DND-41 (cell line): ENCODE results near the gene CEP70.

Source experiments
- ATAC-seq: fragments of 200-7000 bp; cut with Tn5 transposase; 3 replicates; pipeline ENCODE4 v1.9.1; 2021; ENCODE audit warnings: low read depth; ENCODE audit not compliant: insufficient read depth
- DNase-seq: peaks from one replicate; pipeline ENCODE4 v3.0.0-alpha.2; 2020
- H2AFZ ChIP-seq: 2 replicates; pipeline ENCODE4 v1.6.0; 2012; ENCODE audit warnings: low read depth, low read length
- H3K27ac ChIP-seq: 2 replicates; pipeline ENCODE4 v1.5.1; 2012; ENCODE audit warnings: low read length, inconsistent platforms
- H3K27me3 ChIP-seq: fragments of 200-600 bp; sonication (generic); 2 replicates; pipeline ENCODE4 v1.6.0; 2012; ENCODE audit warnings: low read length, mild to moderate bottlenecking, inconsistent platforms; ENCODE audit not compliant: insufficient read depth, poor library complexity
- H3K36me3 ChIP-seq: 2 replicates; pipeline ENCODE4 v1.5.1; 2012; ENCODE audit warnings: low read length, inconsistent platforms; ENCODE audit not compliant: insufficient read depth
- H3K4me1 ChIP-seq: 2 replicates; pipeline ENCODE4 v1.5.1; 2012; ENCODE audit warnings: mild to moderate bottlenecking, low read length; ENCODE audit not compliant: insufficient read depth
- H3K4me2 ChIP-seq: 2 replicates; pipeline ENCODE4 v1.6.0; 2012; ENCODE audit warnings: mild to moderate bottlenecking, moderate library complexity, low read length, inconsistent platforms; ENCODE audit not compliant: insufficient read depth
- H3K4me3 ChIP-seq, 2 experiments: fragments of 200-600 bp in 1 of 2; shearing (Covaris generic) in 1 of 2; 2 replicates each; pipeline ENCODE4 v1.5.1; 2012 to 2016; ENCODE audit warnings: inconsistent platforms in 2 of 2, low read length in 2 of 2, mild to moderate bottlenecking in 2 of 2, low read depth in 1 of 2, moderate library complexity in 1 of 2
- H3K79me2 ChIP-seq: 2 replicates; pipeline ENCODE4 v1.6.0; 2012; ENCODE audit warnings: low read length, inconsistent platforms; ENCODE audit not compliant: insufficient read depth
- H3K9ac ChIP-seq: 2 replicates; pipeline ENCODE4 v1.6.0; 2012; ENCODE audit warnings: low read depth, mild to moderate bottlenecking, inconsistent platforms, low read length, moderate library complexity
- H3K9me3 ChIP-seq: 2 replicates; pipeline ENCODE4 v1.5.1; 2012; ENCODE audit warnings: low read length, moderate library complexity, mild to moderate bottlenecking, inconsistent platforms; ENCODE audit not compliant: insufficient read depth, severe bottlenecking
- H4K20me1 ChIP-seq: 2 replicates; pipeline ENCODE4 v1.6.0; 2012; ENCODE audit warnings: low read length; ENCODE audit not compliant: insufficient read depth
- EZH2 ChIP-seq: IDR thresholded peaks from 3 replicates; pipeline ENCODE4 v1.6.1; 2012; ENCODE audit warnings: borderline replicate concordance, low read depth, mild to moderate bottlenecking, moderate library complexity, low read length, inconsistent platforms; ENCODE audit not compliant: severe bottlenecking
- TF ChIP-seq, protein P1 (sequence below): IDR thresholded peaks from 2 replicates; pipeline ENCODE4 v1.5.1; 2012; ENCODE audit warnings: borderline replicate concordance, low read length, moderate library complexity, mild to moderate bottlenecking; ENCODE audit not compliant: poor library complexity, severe bottlenecking; ENCODE audit errors: extremely low read depth

CEP70 gene

DNA sequence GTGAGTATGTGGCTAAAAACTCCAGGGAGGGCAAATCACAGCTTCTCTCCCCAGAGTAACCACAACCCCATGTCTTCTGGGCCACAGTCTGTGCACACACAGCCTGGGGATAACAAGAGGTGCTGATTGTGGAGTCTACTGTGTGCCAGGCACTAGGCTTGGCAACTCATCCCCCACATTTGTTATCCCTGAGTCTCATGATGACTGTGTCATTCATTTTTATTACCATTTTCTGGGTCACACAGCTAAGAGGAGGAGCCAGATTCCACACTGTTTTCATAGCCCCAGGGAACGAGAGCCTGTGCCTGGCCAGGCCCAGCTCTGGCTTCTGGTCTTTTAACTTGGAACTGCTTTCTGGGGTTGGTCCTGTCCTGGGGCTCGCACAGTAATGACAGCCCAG, 125.2 kb downstream of the CEP70 start:
- no peak overlapping the region for H3K4me3 ChIP-seq
- no peak overlapping the region for H2AFZ ChIP-seq
- ATAC-seq (no peak), DNase-seq (no peak)
- no peak overlapping the region for H3K9ac ChIP-seq
- H3K27ac ChIP-seq: no peak overlapping the region
- no peaks in the 10 kb centered on the region for H3K4me1 ChIP-seq
- no peak for TF ChIP-seq EZH2
- TF ChIP-seq, protein P1, sequence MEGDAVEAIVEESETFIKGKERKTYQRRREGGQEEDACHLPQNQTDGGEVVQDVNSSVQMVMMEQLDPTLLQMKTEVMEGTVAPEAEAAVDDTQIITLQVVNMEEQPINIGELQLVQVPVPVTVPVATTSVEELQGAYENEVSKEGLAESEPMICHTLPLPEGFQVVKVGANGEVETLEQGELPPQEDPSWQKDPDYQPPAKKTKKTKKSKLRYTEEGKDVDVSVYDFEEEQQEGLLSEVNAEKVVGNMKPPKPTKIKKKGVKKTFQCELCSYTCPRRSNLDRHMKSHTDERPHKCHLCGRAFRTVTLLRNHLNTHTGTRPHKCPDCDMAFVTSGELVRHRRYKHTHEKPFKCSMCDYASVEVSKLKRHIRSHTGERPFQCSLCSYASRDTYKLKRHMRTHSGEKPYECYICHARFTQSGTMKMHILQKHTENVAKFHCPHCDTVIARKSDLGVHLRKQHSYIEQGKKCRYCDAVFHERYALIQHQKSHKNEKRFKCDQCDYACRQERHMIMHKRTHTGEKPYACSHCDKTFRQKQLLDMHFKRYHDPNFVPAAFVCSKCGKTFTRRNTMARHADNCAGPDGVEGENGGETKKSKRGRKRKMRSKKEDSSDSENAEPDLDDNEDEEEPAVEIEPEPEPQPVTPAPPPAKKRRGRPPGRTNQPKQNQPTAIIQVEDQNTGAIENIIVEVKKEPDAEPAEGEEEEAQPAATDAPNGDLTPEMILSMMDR: no peak
- H3K9me3 ChIP-seq: no peaks in the 10 kb centered on the region
- H3K4me2 ChIP-seq: no peak overlapping the region
- H4K20me1 ChIP-seq: no peaks in the 10 kb centered on the region
- H3K79me2 ChIP-seq: no peaks in the 10 kb centered on the region
- H3K27me3 ChIP-seq: no peaks in the 10 kb centered on the region
- H3K36me3 ChIP-seq: no peaks in the 10 kb centered on the region

- Histone ChIP-seq H3K27ac (no peak overlapping the region), H3K4me2 (no peak overlapping the region), H3K4me3 (no peak overlapping the region), H3K27me3 (no peaks in the 10 kb centered on the region), H3K79me2 (no peaks in the 10 kb centered on the region), H3K9ac (no peak overlapping the region), H3K36me3 (no peaks in the 10 kb centered on the region), H3K9me3 (no peaks in the 10 kb centered on the region), H2AFZ (no peak overlapping the region), H4K20me1 (no peaks in the 10 kb centered on the region), H3K4me1 (no peaks in the 10 kb centered on the region)
- DNase-seq: no peak
- ATAC-seq: no peak
- TF ChIP-seq, protein P1: no peak
- no peak for TF ChIP-seq EZH2
These were observed 125.6 kb downstream of the CEP70 start for GRCh38 chr3:138468451-138468850.

- H3K79me2 ChIP-seq: no peaks in the 10 kb centered on the region
- no peaks in the 10 kb centered on the region for H3K4me1 ChIP-seq
- H2AFZ ChIP-seq: no peak overlapping the region
- no peak for TF ChIP-seq EZH2
- TF ChIP-seq, protein P1: no peak
- H3K36me3 ChIP-seq: no peaks in the 10 kb centered on the region
- no peaks in the 10 kb centered on the region for H3K9me3 ChIP-seq
- H3K9ac ChIP-seq: no peak overlapping the region
- H3K27ac ChIP-seq: no peak overlapping the region
- H3K27me3 ChIP-seq: no peaks in the 10 kb centered on the region
- no peaks in the 10 kb centered on the region for H4K20me1 ChIP-seq
- no peak overlapping the region for H3K4me2 ChIP-seq
- no peak overlapping the region for H3K4me3 ChIP-seq
- ATAC-seq (no peak), DNase-seq (no peak)
These were observed 126.1 kb downstream of the CEP70 start for GRCh38 chr3:138467931-138468330.

DNA sequence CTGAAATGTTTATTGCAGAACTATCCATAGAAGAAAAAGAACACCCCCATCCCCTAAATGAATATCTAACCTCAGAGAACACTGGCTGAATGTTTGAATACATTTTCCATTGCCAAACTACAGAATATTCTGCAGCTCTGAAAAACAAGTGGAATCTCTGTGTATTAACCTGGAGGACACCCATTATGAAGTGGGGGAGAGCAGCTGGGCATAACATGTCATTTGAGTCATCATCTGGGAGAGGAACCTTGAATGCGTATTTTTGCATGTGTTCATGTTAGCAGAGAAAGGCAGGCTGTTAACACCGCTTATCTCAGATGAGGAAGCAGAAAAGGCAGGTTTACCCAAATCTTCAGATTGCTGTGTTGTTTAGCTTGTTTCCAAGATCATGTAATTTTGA, 128.1 kb downstream of the CEP70 start:
- Histone ChIP-seq H3K9ac (no peak overlapping the region), H3K4me2 (no peak overlapping the region), H3K36me3 (no peaks in the 10 kb centered on the region), H3K9me3 (no peaks in the 10 kb centered on the region), H3K4me3 (no peak overlapping the region), H4K20me1 (no peaks in the 10 kb centered on the region), H3K79me2 (no peaks in the 10 kb centered on the region), H3K27me3 (no peaks in the 10 kb centered on the region), H3K27ac (no peak overlapping the region), H2AFZ (no peak overlapping the region), H3K4me1 (no peaks in the 10 kb centered on the region)
- no peak for TF ChIP-seq EZH2
- TF ChIP-seq, protein P1: no peak
- DNase-seq: no peak
- ATAC-seq: no peak
